Frontal cortex (tissue), 4 donors: ENCODE results near the gene SPATA46. TPM values are rescaled to one million over a fixed set of nuclear protein-coding genes. Genes with fewer than 3 reads are reported as not detected.
"Not testable (repeated sequence)": the region's sequence is repeated elsewhere in the genome, so short reads cannot be mapped to it uniquely, and the experiment has no call there.

ENCODE experiments used
- DNase-seq, 2 donors: peaks; one replicate each; pipeline ENCODE4 v3.0.0; 2012; ENCODE audit warnings: low spot score in 2 of 2
- FAIRE-seq: peaks from 2 replicates; lab custom pipeline; 2012; peaks lifted over from hg19 to GRCh38; lab: Jason Lieb, UNC
- total RNA-seq: library from RNA; depleted of rRNA; stranded (reverse); fragments of >200 nt; gene quantifications from one replicate; pipeline ENCODE4 v1.2.3, GENCODE V29; 2014
- donor health status: control.
- donor health status: control.
- donor health status: control.

SPATA46 gene
- total RNA-seq, 1 donor from 2014 or later = not detected

GRCh38 chr1:162360237-162360873, 16.3 kb downstream of the SPATA46 start:
- FAIRE-seq (no peak), DNase-seq (no peak)

DNA sequence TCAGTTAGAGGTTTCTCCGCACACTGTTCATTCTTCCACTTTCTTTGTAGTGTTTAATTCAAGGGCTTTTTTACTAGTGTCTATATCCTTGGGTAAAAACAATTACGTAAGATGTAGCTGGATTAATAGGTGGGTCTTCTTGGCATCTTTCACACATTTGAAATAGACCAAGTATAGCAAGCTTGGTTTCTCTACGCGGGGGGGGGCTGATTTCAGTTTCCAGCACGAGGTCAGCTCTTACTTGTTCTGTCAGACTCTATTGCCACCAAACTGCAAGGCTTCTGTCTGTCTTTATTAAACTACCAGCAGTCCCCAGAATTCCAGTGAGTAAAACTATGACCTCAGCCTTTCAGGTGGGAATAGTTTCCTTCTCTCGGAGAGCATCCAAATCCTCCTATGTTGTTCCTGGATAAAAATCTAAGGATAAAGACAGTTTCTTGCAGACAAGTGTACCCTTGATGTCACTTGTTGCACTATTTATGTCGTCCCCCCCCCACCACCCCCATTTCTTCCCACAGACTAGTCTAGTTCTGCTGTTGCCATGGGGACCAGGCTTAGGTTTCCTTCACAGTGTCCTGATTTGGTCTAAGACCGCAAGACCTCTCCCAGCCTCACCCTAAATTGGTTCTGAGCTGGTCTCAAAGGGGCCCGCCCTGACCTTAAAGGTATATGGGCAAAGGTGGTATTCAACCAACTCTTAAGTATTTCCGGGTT, 17.0 kb downstream of the SPATA46 start:
- FAIRE-seq (no peak), DNase-seq (no peak)

GRCh38 chr1:162358928-162359327, 17.7 kb downstream of the SPATA46 start:
- DNase-seq (no peak), FAIRE-seq (no peak)

DNA sequence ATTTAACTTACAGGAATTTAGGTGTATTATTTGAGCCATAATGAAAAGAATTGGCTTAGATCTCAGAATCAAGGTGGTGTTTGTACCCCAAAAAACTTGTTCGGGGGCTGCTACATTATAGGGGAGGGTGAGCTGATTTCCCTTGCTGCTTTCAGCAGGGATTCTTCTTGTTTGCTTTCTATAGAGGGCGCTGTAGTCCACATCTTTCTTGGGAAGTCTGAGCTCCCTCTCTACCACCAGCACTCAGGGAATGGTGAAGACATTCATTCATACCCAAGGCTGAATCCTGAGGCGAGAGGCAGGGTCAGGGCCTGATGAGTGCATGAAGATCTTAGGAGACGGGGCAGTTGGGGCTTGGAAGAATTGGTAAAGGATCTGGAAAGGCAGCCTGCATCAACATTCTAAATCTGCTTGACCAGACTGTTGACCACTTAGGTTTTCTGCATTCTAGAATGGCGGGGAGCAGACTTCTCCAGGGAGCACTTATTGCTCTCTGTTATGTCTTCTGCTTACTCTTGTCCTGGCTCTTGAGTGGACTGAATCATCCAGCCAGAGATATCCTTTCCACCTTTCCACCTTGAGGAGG, 18.9 kb downstream of the SPATA46 start:
- DNase-seq (no peak), FAIRE-seq (no peak)

DNA sequence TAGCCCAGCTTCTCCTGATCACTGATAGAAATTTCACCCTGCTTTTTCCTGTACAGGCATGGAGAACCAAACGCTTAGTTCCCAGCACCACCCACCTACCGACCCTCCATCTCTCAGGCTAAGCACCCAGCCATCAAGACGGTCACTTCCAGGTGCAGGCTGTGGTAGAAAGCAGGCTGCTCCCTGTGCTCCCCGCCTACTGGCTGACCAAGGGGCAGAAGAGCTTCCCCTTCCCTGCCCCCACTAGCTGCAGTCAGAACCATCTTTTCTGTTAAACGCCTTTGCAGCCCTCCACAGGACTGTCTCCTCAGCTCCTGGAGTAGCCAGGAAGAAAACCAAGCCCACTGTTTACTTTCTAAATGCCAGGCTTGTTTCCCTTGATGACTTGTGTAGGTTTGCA, 23.0 kb downstream of the SPATA46 start:
- no peak for FAIRE-seq
- DNase-seq = no peak

GRCh38 chr1:162353078-162353477, 23.6 kb downstream of the SPATA46 start:
- FAIRE-seq = no peak
- no peak for DNase-seq

- not testable (repeated sequence) for FAIRE-seq
Measured at GRCh38 chr1:162351874-162352273, 24.8 kb downstream of the SPATA46 start.

DNA sequence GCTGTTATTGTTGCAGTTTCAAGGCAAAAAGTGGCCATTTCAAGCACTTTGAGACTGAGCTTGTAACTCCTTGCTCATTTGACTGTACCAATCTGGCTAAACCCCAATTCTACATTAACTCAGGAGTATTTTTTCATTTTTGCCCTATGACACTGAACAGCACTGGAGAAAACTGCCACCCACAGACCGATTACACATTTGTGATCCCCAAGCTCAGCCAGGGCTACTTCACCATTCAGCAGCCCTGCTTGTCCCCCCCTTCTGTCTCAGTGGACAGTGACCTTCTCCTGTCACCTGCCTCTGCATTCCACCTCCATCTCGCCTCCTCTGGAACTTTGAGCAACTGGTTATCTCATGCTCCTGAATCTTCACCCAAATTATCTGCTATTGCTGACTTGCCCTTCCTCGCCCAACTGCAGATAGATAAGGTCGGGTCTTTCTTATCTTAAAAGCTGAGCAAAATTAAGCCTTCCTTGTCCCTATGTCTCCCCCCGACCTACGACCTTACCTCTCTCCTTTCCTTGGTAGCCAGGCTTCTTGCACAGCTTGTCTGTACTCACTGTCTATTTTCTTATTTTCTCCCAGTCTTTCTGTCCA, 25.3 kb downstream of the SPATA46 start:
- DNase-seq (no peak), FAIRE-seq (no peak)

More at GRCh38 chr1:162351874-162352273, 24.8 kb downstream of the SPATA46 start:
- not testable (repeated sequence) for DNase-seq

DNA sequence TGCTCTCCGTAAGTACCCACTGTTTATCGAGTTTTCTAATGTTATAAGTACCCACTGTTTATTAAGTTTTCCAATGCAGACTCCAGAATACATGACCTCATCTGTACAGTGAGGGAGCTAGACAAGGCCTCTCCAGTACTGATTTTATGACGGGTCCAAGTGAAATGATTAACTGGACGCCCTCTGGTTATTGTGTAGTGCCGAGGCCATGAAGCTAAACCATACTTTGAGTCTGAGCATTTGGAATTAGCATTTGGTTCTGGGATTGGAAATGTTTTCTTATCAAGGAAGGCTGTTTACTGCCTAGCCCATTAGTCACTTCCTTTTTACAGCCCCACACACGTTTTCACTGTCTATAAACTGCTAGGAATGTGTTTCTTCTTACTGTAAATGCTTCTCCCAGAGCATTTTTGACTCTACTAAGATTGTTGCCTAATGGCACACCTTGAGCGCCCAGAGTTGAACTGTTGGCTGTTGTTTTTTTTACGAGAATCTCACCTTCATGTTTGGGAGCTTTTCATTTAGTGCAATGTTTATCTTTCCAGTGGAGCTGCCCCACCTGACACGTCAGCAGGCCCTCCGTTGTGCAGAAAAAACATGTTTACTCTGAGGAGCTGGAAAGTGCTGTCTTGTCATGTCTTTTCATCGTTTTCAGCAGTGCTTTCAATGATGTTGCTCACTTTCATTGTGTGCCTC, 26.9 kb downstream of the SPATA46 start:
- FAIRE-seq (no peak), DNase-seq (no peak)

DNA sequence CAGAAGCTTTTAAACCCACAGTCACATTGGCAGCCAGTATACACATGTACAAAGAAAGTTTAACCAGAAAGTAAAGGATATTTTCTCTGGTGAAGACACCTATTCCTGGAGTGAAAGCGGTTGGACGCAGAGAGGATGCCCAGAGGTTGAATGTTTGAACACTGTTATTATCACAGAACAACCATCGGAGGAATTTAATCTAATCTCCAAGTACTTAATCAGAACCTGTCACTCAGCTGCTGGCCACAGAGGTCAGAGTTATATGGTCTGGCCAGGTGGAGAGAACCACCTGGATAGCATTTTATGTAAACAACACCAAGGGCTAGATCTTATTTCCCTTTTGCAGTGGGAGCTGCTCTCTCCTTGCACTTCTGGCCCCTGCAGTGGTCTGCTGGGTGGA, 29.4 kb downstream of the SPATA46 start:
- DNase-seq (no peak), FAIRE-seq (no peak)

- FAIRE-seq (no peak), DNase-seq (no peak)
Measured at GRCh38 chr1:162343470-162343869, 33.2 kb downstream of the SPATA46 start.

DNA sequence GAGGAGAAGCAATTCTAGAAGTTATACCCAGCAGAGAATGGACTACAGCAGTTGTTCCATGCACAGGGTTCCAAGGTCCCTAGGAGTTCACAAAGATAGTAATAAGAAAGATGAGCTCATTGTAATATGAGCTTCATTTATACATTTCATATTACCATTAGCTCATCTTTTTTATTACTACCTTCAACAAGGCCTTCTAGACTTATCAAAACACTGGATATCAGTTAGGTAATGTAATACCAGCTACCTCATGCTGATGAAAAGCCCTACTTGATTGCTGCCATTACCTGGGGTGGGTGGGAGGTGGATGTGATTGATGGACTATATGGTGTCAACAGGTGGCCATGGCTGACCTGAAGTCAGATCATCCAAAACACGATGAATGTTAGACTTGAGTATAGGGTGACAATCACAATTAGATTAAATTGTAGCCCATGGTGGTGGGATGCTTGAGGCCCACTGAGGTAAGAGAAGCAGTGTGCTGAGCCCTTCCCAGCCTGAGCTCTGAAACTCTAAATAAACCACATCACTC, 34.1 kb downstream of the SPATA46 start:
- DNase-seq (no peak), FAIRE-seq (no peak)

GRCh38 chr1:162336621-162337285, 39.9 kb downstream of the SPATA46 start:
- DNase-seq (no peak), FAIRE-seq (no peak)

DNA sequence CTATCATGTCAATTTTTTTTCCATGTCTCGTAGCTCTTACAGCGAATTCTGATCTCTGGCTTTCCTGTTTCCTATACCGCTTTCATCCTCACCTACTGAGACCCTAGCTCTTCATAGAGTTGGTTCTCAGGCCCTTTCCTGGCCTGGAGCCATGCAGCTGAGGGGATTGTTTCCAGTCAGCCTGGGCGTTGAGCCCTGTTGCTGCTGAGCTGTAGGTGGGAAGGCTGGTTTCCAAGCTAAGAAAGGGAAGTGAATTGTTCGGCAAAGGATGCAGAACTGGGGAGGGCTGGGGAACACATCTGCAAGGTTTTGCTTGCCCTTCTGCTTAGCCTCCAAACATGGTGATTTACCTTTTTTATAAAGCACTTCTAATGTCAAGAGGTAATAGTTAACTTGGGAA, 41.5 kb downstream of the SPATA46 start:
- DNase-seq (no peak), FAIRE-seq (no peak)

DNA sequence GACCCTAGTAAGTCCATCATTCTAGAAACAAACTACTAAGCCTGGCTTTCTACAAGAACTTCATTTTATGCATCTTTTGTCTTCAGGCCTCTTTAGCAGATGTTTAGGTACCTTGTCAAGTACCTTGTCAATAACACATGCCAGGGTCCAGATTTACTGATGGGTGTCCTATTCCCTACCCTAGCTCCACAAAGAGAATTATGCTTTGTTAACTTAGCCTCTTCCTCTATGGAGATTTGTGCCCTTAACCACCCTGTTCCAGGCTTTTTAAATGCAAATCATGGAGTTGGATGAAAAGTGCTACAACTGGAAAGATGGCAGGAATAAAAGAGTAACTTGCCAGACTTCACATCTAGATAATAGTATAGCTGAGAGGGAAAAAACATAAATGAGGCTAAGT, 42.7 kb downstream of the SPATA46 start:
- FAIRE-seq (no peak), DNase-seq (no peak)

DNA sequence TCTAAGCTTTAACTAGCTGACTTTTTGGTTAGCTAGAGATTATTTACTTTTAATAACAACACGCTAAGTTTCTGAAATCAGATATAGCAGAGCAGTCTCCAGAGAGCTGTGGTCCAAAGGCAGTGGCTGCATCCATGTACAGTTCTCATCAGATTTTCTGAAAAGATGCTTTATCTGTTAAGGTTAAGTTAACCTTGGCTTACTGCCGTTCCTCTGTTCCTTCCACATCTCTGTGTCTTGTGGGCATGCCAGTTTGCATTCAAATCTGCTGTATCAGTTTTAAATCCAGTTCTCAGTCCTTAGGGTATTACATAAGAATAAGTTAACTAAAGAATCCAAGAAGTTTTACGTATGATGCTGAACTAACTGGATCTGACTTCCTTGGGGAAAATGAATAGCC, 46.8 kb downstream of the SPATA46 start:
- DNase-seq (no peak), FAIRE-seq (no peak)

DNA sequence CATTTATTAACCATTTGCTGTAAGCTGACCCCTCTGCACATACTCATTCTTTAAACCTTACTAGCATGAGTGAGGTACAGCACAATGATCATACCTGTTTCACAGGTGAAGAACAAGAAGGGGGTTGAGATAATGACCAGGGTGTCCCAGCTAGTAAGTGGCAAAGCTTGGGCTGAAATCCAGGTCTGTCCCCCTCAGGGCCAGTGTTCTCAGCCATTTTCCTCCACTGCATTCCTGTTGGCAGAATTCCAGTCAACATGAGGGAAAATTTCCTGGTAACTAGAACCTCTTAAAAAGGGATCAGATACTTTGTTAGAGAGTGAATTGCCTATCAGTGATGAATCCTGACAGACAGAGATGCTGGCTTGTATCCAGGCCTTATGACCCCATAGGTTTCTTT, 48.1 kb downstream of the SPATA46 start:
- no peak for FAIRE-seq
- DNase-seq = no peak

GRCh38 chr1:162327788-162328165, 48.9 kb downstream of the SPATA46 start:
- DNase-seq (no peak), FAIRE-seq (no peak)

GRCh38 chr1:162327144-162327787, 49.4 kb downstream of the SPATA46 start:
- no peak for DNase-seq
- FAIRE-seq = no peak
